ENCODE measurements around the gene OXNAD1.
"Not testable (repeated sequence)": the region's sequence is repeated elsewhere in the genome, so short reads cannot be mapped to it uniquely, and the experiment has no call there.

The OXNAD1 gene

DNA sequence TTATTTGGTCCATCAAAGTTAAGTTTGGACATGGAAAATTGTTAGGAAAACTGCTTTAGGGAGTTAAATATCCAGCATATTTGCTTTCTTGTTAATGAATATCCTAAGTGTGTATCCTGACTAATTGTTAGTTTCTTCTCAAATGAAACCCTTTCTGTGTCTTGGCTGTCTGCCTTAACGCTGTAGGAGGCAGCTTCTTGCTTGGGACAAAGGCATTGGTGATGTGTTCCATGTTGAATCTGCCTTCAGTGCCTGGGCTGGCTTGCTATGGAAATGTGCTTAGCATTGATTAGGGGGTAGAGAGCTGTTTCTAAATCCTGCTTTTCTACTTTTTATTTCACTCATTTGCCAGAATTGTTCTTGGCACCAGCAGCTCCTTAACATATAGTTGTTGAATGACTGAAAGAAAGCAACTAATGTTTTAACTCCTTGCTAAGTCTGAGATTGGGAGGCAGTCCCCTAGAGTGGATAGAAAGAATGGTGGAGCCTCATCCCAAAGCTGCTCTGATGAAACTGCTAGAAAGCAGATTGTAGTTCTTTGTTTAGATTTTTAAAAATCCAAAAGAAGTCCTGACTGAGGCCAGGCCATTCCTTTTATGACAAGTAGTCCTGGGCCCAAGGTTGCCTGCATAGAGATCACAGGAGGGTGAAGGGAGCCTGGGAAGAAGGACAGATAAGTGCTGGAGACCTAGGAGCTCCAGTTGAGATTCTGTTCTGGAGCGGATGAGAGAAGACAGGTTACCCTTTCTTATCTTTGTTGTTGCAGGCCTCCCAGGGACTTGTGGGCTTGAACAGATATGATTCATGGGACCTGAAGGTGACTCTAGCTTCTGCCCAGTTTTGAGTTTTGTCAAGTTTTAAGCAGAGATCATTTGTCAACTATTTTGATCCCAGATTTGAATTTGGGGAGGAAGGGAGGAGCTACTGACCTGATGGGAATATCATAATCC, 39.3 kb downstream of the OXNAD1 start:
- DNase-seq: no peak

- peak; percentile 75 for DNase-seq
Measured at GRCh38 chr3:16305111-16305541, 40.1 kb downstream of the OXNAD1 start.

- no peak for DNase-seq
Measured at GRCh38 chr3:16307832-16308531, 43.0 kb downstream of the OXNAD1 start.

DNA sequence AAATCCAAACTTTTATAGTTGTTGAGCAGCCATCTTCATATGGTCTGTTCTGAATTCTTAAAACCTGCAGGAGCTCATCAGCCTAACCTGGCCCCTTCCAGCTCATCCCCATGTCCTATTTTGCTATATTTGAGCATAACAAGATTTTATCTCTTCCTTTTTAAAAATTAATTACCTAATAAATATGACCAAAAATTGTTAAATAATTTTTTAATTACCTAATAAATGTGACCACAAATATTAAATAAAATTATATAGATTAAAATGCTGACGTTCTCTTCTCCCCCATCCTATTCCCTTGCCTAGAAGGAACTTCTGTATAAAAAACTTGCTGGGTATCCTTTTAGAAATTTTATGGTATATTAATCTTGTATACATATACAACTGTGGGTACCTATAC, 43.7 kb downstream of the OXNAD1 start:
- no peak for DNase-seq

DNA sequence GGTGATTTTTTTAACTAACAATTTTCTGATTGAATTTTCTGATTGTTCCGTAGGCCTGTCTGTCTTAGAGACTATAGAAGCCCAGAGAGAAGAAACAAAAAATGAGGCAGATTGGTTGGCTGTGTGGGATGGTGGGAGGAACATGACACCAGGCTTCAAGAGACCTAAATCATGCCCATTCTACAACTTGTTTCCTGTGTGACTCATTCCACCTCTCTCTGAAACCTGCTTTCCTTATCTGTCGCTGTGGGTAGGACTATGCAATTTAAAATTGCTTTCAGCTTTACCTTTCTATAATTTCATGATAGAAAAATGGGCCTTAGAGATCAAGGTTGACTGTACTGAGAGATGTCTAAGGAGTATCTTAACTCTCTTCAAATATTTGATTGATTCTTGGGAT, 44.5 kb downstream of the OXNAD1 start:
- peak; percentile 76 for DNase-seq

- not testable (repeated sequence) for DNase-seq
Measured at GRCh38 chr3:16310486-16310885, 45.5 kb downstream of the OXNAD1 start.

DNA sequence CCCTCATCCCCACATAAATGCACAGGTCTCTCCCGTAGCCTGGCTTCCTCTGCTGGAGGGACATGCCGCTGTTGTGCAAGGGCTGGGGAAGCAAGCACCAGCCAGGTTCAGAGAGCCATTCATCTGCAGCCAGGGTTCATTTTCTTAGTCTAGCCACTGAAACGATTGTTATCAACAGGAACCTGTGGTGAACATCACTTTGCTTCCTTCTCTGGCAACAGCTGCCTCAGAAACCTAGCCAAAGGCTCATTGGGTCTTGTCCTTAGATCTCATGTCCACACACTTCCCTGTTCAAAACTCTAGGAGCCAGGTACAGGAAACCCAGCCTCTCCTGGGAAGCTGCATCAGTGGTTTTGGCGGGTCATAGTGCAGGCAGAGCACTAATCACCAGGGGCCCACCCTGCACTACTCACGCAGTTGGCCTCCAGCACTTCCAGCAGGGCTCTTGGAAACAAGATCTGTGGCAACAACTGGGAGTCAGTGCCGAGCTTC, 47.0 kb downstream of the OXNAD1 start:
- peak; percentile 80 for DNase-seq

GRCh38 chr3:16313886-16314645, 49.1 kb downstream of the OXNAD1 start:
- no peak for DNase-seq

DNA sequence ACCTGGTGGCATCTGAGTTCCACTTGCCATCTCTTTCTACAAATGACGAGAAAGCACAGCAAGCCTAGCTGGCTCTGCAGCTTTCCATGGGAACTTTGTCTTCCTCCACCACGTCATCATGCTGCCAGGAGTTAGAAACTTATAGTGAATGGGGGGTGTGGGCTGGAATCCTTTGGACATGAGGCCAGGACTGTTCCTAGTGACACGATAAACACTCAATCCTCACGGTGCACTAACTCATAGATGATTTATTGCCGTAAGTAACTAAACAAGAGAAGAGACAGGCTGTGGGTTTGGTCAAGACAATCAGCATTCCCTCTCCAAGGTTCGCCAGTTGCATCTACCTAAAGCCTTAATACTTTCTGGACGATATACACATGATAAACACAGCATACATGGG, 50.6 kb downstream of the OXNAD1 start:
- no peak for DNase-seq

DNA sequence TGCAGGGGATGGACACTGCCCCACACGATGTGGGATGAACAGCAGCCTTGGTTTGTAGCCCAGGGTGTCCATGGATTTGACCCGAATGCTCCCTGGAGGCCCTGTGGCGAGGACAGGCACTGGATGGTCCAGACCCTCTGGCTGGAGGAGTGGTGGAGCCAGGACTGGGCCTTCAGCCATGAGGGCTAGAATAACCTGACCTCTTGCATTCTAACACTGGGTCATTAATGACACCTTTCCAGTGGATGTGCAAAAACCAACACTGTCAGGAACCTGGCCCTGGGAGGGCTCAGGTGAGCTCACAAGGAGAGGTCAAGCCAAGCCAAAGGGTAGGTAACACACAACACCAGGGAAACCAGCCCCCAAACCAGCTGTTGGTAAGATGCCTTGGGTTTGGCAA, 51.4 kb downstream of the OXNAD1 start:
- no peak for DNase-seq

DNA sequence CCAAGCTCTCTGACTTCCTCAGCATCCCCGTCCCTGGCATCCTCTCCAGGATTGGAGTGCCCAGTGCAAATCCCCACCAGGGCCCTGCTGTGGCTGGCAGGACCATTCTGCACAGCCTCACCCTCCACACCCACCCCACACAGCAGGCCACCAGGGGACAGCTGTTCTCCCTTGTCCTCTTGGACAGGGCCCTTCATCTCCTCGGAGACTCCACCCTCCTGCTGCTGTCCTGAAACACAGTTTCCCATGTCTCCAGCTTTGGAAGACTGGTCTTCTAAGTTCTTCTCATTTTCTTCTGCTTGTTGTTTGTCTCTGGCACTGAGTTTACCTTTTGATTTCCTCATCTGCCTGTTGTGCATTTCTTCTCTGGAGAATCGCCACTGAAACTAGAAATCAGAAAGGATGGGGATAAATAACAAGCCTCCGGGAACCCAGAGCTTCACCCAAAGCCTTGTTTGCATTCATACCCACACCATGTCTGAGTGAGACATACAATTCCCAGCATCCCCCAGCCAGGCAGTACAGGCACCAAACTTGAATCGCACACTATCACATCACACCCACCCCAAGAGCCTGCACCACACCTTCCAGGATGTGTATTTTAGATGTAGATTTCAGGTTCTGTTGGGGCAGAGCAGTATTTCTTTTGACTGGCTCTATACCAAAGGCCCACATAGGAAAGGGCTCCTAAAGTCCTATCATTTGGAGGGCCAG, 52.0 kb downstream of the OXNAD1 start:
- no peak for DNase-seq

DNA sequence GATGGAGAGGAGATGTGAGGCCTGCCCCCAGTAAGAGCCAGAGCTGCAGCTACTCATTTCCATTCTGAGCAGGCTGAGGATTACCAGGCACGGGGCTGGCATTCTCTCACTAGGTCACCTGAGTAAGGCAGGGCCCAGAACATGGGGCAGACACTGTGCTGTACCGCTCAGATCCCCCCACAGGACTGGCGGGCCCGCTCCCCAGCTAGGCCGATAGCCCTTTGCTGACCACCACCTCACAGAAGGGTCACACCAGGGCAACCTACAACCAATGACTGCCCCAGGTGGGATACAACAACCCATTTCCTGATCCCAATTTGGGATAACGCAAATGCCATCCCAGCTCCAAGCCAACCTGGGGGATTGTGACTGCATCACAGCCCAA, 52.5 kb downstream of the OXNAD1 start:
- DNase-seq: no peak

GRCh38 chr3:16318176-16318575, 53.2 kb downstream of the OXNAD1 start:
- DNase-seq: no peak

DNA sequence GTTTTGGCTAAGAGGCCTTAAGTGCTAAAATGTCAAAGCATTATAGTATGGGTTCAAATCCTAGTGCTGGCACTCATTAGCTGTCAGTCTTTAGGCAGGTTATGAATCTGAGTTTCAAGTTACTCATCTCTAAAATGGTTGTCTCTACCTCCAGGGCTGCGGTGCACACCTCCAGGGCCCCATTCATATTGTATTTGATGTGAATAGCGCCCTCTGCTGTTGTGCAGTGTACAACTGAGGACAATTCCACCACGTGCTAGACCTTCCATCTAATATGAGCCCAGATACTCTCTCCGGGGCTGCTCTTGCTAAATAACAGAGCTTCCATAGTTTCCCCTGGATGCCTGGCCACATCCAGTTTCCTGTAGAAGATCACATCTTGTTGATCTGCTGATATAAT, 54.3 kb downstream of the OXNAD1 start:
- DNase-seq: peak; percentile 91

GRCh38 chr3:16319723-16320122, 54.7 kb downstream of the OXNAD1 start:
- no peak for DNase-seq

GRCh38 chr3:16320711-16321110, 55.7 kb downstream of the OXNAD1 start:
- DNase-seq: no peak

DNA sequence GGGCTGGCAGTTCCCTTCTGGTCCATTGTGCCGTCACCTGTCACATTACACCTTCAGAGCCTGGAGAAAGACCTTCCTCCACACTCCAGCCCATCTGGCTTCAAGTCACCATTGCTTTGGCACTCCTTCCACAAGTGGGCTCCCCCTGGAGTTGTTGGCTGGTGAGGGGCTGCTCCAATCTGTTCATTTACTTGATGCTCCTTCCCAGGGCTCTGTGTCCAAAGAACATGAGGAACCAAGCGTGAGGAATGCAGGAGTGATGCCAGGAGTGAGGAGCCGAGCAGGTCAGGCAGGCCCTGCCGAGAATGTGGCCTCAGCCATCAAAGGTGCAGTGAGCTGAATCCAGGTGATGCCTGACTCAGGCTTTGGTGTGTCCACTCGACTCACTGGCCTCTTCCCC, 57.2 kb downstream of the OXNAD1 start:
- DNase-seq: no peak

DNA sequence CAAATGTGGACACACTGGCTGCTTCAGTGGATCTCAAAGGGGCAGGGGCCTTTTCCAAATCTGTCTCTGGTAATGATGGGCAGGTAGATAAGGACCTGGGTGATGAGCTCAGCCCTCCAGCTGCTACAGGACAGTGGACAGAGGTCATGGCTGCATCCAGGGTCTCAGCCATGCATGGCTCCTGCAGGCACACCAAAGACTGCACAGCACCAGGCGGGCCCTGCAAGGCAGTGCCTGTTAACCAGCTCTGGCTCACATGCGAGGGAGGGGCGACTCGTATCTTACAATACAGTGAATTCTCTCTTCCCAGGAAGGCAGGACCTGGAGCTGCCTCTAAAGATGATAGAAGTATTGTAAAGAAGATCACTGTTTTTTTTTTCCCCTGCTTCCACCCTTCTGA, 58.7 kb downstream of the OXNAD1 start:
- DNase-seq: no peak

- no peak for DNase-seq
Measured at GRCh38 chr3:16325850-16326249, 60.8 kb downstream of the OXNAD1 start.

DNA sequence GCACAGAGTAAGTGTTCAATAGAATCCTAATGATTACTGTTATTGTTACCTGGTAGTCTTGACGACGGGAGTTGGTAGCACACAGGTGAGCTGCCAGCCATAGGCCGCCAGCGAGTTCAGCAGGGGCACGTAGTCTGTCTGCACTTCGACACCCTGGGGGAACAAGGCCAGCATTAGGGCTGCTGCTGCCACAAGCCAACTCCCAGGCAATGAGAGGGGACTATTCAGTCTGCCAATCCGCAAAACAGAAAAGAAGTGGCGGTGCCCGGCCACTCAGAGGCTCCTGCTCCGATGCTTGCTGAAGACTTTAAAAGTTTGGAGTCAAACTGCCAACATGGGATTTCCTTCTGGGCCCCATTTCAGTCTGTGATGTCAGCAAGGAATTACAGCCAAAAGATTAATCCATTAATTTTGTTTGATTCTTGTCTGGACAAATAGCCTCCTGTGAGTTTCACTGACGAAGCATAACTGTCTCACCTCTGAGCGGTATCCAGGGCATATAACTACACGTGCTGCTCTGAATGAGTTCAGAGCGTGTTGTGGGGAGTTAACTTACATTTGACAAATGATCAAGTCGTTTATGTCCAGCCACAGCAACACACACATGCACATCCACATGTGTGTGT, 61.8 kb downstream of the OXNAD1 start:
- no peak for DNase-seq

GRCh38 chr3:16328124-16328523, 63.1 kb downstream of the OXNAD1 start:
- no peak for DNase-seq

Data from activated effector memory CD4-positive, alpha-beta T cell treated with anti-CD3 and anti-CD28 coated beads, Interleukin-2, amount 50 U/mL, for 16 hours (primary cell).